ENCODE measurements around the gene DDX5. TPM values are rescaled to one million over a fixed set of nuclear protein-coding genes. Genes with fewer than 3 reads are reported as not detected.

The DDX5 gene
- total and polyA plus RNA-seq, 2 of the 13 experiments (the other 11 are each of a cell fraction or from before 2014, with no cell fraction given), result 503 to 684 TPM

GRCh38 chr17:64496786-64497564 is 9.1 kb downstream of the DDX5 start, which contains the start of gene POLG2 (continued):
- TF ChIP-seq JARID2 (CRISPR knock-in tag; IDR thresholded peaks at IDR 0.05; ENCODE audit: insufficient replicate concordance), result no peak
- TF ChIP-seq HHEX (CRISPR knock-in tag; IDR thresholded peaks at IDR 0.05), result no peak; the same call in 1 of the 2 replicates
- peak; percentile 70; the same call in 1 of the 2 replicates for TF ChIP-seq GTF3A (CRISPR knock-in tag; conservative IDR thresholded peaks at IDR 0.05)
- no peak for TF ChIP-seq ZNF775 (CRISPR knock-in tag; IDR thresholded peaks at IDR 0.05; ENCODE audit: borderline replicate concordance)
- peak; percentile 54 for TF ChIP-seq ZBTB38 (CRISPR knock-in tag; IDR thresholded peaks at IDR 0.05)
- TF ChIP-seq SAP130 (CRISPR knock-in tag; IDR thresholded peaks at IDR 0.05; ENCODE audit: low read depth), result peak; percentile 93
- TF ChIP-seq JUNB (CRISPR knock-in tag; IDR thresholded peaks at IDR 0.05; ENCODE audit: borderline replicate concordance), result peak; percentile 66; the same call in 1 of the 2 replicates
- no peak for TF ChIP-seq ZNF660 (CRISPR knock-in tag; IDR thresholded peaks at IDR 0.05; ENCODE audit: borderline replicate concordance, low read depth)
- no peak for TF ChIP-seq ATF7 (IDR thresholded peaks at IDR 0.05)
- TF ChIP-seq ATF7 (CRISPR knock-in tag; IDR thresholded peaks at IDR 0.05), result peak; percentile 88
- TF ChIP-seq HNF4G (IDR thresholded peaks at IDR 0.05; ENCODE audit: borderline replicate concordance, low read depth, low read length), result no peak
- TF ChIP-seq HNF4G (CRISPR knock-in tag; IDR thresholded peaks at IDR 0.05; ENCODE audit: borderline replicate concordance, low read depth), result peak; percentile 63; the same call in 1 of the 2 replicates
- TF ChIP-seq ZFP36L2 (CRISPR knock-in tag; IDR thresholded peaks at IDR 0.05), result peak; percentile 60; the same call in 1 of the 2 replicates
- TF ChIP-seq ZNF142 (CRISPR knock-in tag; IDR thresholded peaks at IDR 0.05), result no peak; the same call in 1 of the 2 replicates
- TF ChIP-seq FOXM1 (CRISPR knock-in tag; IDR thresholded peaks at IDR 0.05), result no peak
- peak; percentile 95 for TF ChIP-seq ARNT2 (CRISPR knock-in tag; IDR thresholded peaks at IDR 0.05; ENCODE audit: low read depth)
- TF ChIP-seq RBM39 (IDR thresholded peaks at IDR 0.05; ENCODE audit: low read depth, low read length, poor library complexity, severe bottlenecking), result peak; percentile 66
- TF ChIP-seq ZBTB34 (CRISPR knock-in tag; IDR thresholded peaks at IDR 0.05), result peak; percentile 65; the same call in 1 of the 2 replicates
- TF ChIP-seq ZNF569 (CRISPR knock-in tag; IDR thresholded peaks at IDR 0.05; ENCODE audit: borderline replicate concordance), result no peak; the same call in 1 of the 2 replicates
- TF ChIP-seq ZNF512 (CRISPR knock-in tag; IDR thresholded peaks at IDR 0.05), result no peak
- peak; percentile 95 for TF ChIP-seq ARID2 (CRISPR knock-in tag; IDR thresholded peaks at IDR 0.05; ENCODE audit: borderline replicate concordance)

All from HepG2 (cell line).